Gastroesophageal sphincter (tissue), 4 donors: ENCODE data around the gene CCER1. TPM values are rescaled to one million over a fixed set of nuclear protein-coding genes. Genes with fewer than 3 reads are reported as not detected.

Experiments used
- ATAC-seq: fragments of 150-250 bp; one replicate; pipeline ENCODE4 v1.9.1; 2016; ENCODE audit warnings: mild to moderate bottlenecking, moderate library complexity
- H3K27ac ChIP-seq, 4 donors: fragments of 200-600 bp; sonication (generic) in 3 of 4; 1 replicate in 3 of 4; 2 replicates in 1 of 4; pipeline ENCODE4 v1.5.1; 2016 to 2019
- H3K27me3 ChIP-seq: fragments of 200-600 bp; sonication (generic); one replicate; pipeline ENCODE4 v1.5.1; 2019
- H3K36me3 ChIP-seq, 2 donors: fragments of 200-600 bp; sonication (generic); one replicate each; pipeline ENCODE4 v1.5.1; 2019; ENCODE audit warnings: control low read depth in 1 of 2
- H3K4me1 ChIP-seq, 3 donors: fragments of 200-600 bp; sonication (generic); 1 replicate in 2 of 3; 2 replicates in 1 of 3; pipeline ENCODE4 v1.5.1; 2016 to 2019; ENCODE audit warnings: control low read depth in 2 of 3
- H3K4me3 ChIP-seq, 2 donors: fragments of 200-600 bp; sonication (generic); one replicate each; pipeline ENCODE4 v1.5.1; 2019; ENCODE audit warnings: mild to moderate bottlenecking in 1 of 2, moderate library complexity in 1 of 2
- H3K9me3 ChIP-seq, 3 donors: fragments of 200-600 bp; sonication (generic); one replicate each; pipeline ENCODE4 v1.5.1; 2017 to 2019; ENCODE audit warnings: control low read depth in 2 of 3
- CTCF ChIP-seq, 4 experiments: fragments of 200-600 bp in 2 of 4; fragments of 450-650 bp in 2 of 4; sonication (generic) in 1 of 4; IDR thresholded peaks; one replicate each; pipeline ENCODE4 v1.5.1; 2017 to 2019; ENCODE audit warnings: antibody characterized with exemption in 4 of 4, mild to moderate bottlenecking in 2 of 4, moderate library complexity in 2 of 4
- EP300 ChIP-seq: sonication (generic); formaldehyde crosslinking; IDR thresholded peaks from one replicate; pipeline ENCODE4 v1.6.1; 2017; ENCODE audit warnings: antibody characterized with exemption, mild to moderate bottlenecking
- POLR2A ChIP-seq, 2 donors: fragments of 450-650 bp; IDR thresholded peaks; one replicate each; pipeline ENCODE4 v1.6.1; 2017; ENCODE audit warnings: antibody characterized with exemption in 2 of 2, mild to moderate bottlenecking in 2 of 2, moderate library complexity in 1 of 2
- POLR2AphosphoS5 ChIP-seq: sonication (generic); formaldehyde crosslinking; IDR thresholded peaks from one replicate; pipeline ENCODE4 v1.6.1; 2017; ENCODE audit warnings: antibody characterized with exemption
- WGBS, 2 donors: methylation state at CpG; one replicate each; pipeline ENCODE4 v1.1.5; 2018; ENCODE audit warnings: low coverage in 1 of 2; 5-methylcytosine and 5-hydroxymethylcytosine counted together
- total RNA-seq, 4 donors: library from RNA; depleted of rRNA; stranded (reverse); fragments of >200 nt; gene quantifications; one replicate each; pipeline ENCODE4 v1.1.0, GENCODE V29; 2016

CCER1 gene
- total RNA-seq, 4 donors from 2014 or later: not detected

- Histone ChIP-seq H3K4me1 (no peaks in the 10 kb centered on the region), H3K9me3 (peaks cover 0 to 9% (median 0%) of the 10 kb centered on the region in 3 donors), H3K36me3 (no peaks in the 10 kb centered on the region), H3K4me3 (no peak overlapping the region), H3K27ac (no peak overlapping the region), H3K27me3 (no peaks in the 10 kb centered on the region)
- TF ChIP-seq CTCF (IDR thresholded peaks at IDR 0.05): peak; percentile 33 to 62 (median 48)
- no peak for TF ChIP-seq EP300
- no peak for ATAC-seq
- 43 to 49% methylated on average over 6 to 7 of the region's 7 CpGs for WGBS, 2 donors
These were observed 45.8 kb downstream of the CCER1 start for GRCh38 chr12:90909069-90909770.

GRCh38 chr12:90908465-90908864 lies 46.5 kb downstream of the CCER1 start:
- no peaks in the 10 kb centered on the region for H3K36me3 ChIP-seq
- peaks cover 0 to 1% (median 0%) of the 10 kb centered on the region in 3 donors for H3K9me3 ChIP-seq
- no peak overlapping the region for H3K4me3 ChIP-seq
- TF ChIP-seq EP300: no peak
- no peak for TF ChIP-seq POLR2AphosphoS5
- TF ChIP-seq CTCF (IDR thresholded peaks at IDR 0.05): no peak
- no peak for TF ChIP-seq POLR2A (IDR thresholded peaks at IDR 0.05)
- H3K4me1 ChIP-seq: no peaks in the 10 kb centered on the region
- no peaks in the 10 kb centered on the region for H3K27me3 ChIP-seq
- ATAC-seq: peak; percentile 63
- no peak overlapping the region for H3K27ac ChIP-seq

GRCh38 chr12:90905691-90906370 lies 49.1 kb downstream of the CCER1 start:
- no peaks in the 10 kb centered on the region for H3K9me3 ChIP-seq
- H3K4me3 ChIP-seq: no peak overlapping the region
- H3K27me3 ChIP-seq: no peaks in the 10 kb centered on the region
- no peaks in the 10 kb centered on the region for H3K36me3 ChIP-seq
- WGBS, 2 donors: 92% methylated on average over 1 of the region's 1 CpG; no CpG with 5 or more reads in 1 of the 2 donors
- no peak for ATAC-seq
- H3K27ac ChIP-seq: no peak overlapping the region
- TF ChIP-seq EP300 (no peak), POLR2AphosphoS5 (no peak), POLR2A (IDR thresholded peaks at IDR 0.05) (no peak), CTCF (IDR thresholded peaks at IDR 0.05) (no peak)
- H3K4me1 ChIP-seq: no peaks in the 10 kb centered on the region

- 77 to 85% methylated on average over 2 of the region's 2 CpGs for WGBS, 2 donors
- H3K4me1 ChIP-seq: no peaks in the 10 kb centered on the region
- TF ChIP-seq CTCF (IDR thresholded peaks at IDR 0.05) (no peak), POLR2AphosphoS5 (no peak), POLR2A (IDR thresholded peaks at IDR 0.05) (no peak), EP300 (no peak)
- no peaks in the 10 kb centered on the region for H3K9me3 ChIP-seq
- no peaks in the 10 kb centered on the region for H3K27me3 ChIP-seq
- no peak for ATAC-seq
- H3K36me3 ChIP-seq: no peaks in the 10 kb centered on the region
- no peak overlapping the region for H3K4me3 ChIP-seq
- no peak overlapping the region for H3K27ac ChIP-seq
These were observed 52.4 kb downstream of the CCER1 start for GRCh38 chr12:90902596-90902995.

Other genes with a start within 250 kb of the CCER1 start
- not detected for gene EPYC, start 49.8 kb upstream of the CCER1 start, total RNA-seq
- not detected for gene KERA, start 102.8 kb upstream of the CCER1 start, total RNA-seq
- gene LUM, start 156.3 kb upstream of the CCER1 start, total RNA-seq: 100 to 1,000 TPM in 1 of 4 donors, 10 to 100 TPM in 3; 29.6 to 103 (median 67.6) TPM
- 1,000 to 10,000 TPM in 3 of 4 donors, 100 to 1,000 TPM in 1; 552 to 2,825 (median 1,634) TPM for gene DCN, start 227.6 kb upstream of the CCER1 start, total RNA-seq